NCI-H1930 (cell line): ENCODE measurements around the gene IMP3.

Experiments
- DNase-seq, 2 experiments: peaks; one replicate each; lab custom pipeline; 2025; lab: John Stamatoyannopoulos, UW

The IMP3 gene

DNA sequence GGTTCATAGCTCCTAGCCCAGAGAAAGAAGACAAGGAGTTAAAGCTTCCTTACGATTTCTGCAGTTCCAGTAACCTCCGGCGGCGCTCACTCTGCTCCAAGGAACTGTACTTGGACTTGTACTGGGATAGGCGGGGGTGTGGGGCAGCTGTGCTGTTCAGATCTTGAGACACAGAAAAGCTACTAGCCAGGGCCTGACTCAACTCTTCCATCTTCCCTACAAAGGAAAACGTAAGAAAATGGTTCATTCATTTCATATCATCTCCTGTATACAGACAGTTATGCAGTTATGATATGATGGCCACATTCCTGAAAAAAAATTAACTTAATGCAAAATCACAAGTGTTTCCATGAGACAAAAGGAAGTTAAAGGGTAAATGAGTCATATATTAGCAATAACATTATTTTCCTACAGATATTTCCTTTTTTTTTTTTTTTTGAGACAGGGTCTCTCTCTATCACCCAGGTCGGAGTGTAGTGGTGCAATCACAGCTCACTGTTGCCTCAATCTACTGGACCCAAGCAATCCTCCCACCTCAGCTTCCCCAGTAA, 19.1 kb downstream of the IMP3 start:
- DNase-seq: no peak

DNA sequence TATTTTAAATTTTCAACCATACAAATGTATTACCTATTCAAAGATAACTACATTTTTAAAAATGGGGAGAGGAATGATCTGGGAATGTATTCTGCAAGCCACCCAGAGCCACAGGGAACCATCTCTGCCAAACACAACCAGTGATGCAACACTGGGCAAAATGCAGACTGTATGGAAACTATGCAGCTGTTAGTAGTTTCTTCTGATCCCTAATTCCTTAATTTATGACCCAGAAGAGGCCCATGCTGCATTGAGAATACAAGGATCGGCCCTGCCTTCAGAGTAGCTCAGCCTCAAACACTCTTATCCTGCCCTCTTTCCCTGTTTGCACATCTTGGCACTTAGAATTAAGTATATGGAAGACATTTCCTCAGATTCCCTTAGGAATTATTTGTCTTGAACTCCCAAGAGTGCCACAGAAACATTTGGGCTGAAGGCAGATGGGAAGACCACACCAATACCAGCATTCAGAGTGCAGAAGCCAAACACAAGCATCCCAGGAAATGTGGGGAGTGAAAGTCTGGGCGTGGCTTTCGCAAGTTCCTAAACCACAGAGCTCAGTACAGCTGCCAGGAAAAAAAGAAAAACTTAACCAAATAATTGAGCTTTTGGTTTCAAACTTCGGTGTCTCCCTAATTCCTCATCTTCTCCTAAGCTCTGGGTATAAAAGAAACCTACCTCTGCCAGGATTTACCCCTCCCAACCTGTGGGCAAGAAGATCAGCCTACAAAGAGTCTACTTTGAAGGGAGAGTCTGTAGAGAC, 19.8 kb downstream of the IMP3 start:
- no peak for DNase-seq

- no peak for DNase-seq
These were observed 23.3 kb downstream of the IMP3 start for GRCh38 chr15:75616766-75617165.

DNA sequence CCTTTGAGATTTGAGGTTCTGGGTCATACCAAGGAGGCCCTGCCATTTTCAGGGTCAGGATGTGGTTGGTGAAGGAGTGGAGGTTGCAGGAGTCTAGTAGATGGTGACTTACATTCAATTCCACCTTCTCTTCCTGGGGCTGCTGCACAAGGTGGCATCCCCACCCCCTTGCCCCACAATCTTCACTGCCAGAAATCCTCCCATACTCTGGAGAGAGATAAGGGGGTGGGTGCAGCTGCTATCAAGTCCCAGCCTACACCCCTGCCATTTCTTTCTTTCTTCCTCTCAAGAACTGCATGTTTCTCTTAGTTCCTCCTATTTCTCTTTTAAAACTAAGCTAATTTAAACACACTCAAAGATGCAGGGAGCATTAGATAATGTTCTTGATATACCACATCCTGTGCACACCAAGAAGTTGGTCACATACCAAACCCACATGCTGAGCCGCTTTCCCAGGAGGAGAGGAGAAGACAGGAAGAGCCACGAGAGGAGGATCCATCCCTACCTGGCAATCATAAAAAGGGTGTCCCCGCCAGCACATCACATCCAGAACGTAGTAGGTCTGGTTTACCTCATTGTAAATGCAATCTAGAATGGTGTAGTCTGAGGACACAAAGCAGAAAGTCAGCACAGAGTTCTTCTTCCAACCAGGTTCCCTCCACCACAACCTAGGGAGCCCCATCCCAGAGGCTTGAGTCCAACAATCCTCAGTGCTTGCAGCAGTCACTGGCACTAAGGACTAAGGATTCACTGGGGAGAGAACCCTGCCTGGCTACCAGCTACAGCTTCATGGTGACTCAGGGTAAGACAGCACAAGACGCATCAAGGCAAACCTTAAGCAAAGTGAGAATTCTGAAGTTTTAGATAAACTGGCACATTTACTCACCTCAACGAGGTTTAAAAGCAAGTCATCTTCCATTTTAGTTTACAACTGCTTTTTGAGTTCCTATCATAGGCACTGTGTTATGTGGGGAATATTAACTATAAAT, 33.0 kb downstream of the IMP3 start:
- DNase-seq: no peak

GRCh38 chr15:75606026-75606425, 34.0 kb downstream of the IMP3 start:
- no peak for DNase-seq

DNA sequence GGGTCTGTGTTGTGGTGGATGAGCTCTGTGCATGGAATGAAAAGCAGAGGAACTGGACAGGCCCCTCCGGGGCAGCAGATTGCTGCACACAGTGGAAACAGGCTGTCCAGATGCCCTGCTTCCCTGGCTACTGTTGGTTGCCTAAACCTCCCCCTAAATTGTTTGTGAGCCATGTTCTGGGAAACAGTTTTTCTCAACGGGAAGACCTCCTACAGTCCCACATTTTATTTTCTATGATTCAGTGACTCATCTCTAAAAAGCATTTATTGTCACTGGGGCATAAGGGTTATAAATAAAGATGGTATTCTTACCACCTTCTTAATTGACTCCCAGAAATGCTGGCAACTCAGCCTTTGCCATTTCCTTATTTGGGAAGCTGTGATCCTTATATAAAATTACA, 40.6 kb downstream of the IMP3 start:
- DNase-seq: no peak

- no peak for DNase-seq
These were observed 41.7 kb downstream of the IMP3 start for GRCh38 chr15:75598361-75598760.

GRCh38 chr15:75597667-75598341, 42.2 kb downstream of the IMP3 start:
- DNase-seq: no peak

DNA sequence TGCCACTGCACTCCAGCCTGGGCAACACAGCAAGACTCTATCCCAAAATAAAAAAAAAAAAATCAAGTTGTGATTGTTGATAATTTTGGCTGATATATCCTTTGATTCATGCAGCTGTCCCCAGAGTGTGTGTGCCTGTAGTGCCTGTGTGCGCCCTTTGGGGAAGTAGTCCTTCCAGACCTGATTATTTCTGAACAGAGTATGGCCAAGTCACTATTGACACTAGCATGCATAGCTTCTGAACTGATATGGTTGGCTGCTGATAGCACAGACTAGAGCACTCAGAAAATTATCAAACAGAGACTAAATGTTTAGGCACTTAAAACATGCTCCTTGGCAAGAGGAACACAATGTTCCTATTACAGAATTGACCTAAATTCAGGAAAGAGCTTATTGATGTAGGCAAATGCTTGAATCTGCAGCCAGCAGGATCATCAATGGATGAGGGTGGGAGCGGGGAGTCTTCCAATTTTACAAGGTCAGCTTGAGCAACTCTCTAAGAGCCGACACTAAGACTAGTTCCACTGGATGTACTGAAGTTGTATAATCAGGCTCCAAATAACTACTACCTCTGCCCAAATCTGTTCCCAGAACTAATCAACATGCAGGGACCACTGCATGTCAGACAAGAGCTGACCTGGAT, 43.2 kb downstream of the IMP3 start:
- no peak for DNase-seq

DNA sequence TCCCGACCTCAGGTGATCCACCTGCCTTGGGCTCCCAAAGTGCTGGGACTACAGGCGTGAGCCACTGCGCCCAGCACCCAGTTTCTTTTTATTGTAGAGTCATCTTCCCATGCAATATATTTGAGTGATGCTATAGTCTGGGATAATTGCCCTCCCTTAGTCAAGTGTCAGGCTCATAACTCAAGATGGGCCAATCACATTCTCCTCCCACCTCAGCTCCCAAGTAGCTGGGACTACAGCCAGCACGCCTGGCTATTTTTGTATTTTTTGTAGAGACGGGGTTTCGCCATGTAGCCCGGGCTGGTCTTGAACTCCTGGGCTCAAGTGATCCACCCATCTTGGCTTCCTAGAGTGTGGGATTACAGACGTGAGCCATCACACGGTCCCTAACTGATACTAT, 45.7 kb downstream of the IMP3 start:
- DNase-seq: no peak

DNA sequence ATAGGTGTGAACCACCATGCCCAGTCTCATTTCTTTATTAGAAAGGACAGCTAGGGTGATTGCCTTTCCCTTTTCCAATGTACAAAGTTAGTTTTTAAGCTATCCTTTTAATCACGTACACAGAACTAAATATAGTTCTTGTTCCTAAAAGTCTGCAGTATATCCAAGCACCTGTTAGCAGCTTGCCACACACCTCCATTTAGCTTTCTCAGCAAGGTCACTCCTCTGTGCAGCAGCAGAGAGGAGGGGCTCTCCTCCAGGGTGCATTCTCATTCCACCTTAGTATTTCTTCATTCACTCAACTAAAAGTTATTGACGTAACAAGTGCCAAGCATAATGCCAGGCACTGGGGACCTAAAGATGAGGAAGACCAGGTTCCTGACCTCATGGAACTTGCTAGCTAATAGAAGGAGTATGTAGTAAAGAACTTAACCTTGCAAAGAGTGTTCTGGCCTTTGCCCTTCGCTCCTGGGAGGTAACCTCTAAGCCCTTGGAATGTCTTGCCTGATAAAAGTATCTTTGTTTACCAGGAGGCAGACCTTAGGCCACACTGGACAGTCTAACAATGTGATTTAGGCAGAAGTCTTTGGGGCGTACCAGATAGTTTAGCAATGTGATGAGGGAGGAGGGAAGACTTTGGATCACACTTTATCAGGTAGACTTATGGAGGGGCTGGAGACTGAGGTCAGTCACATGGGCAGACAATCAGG, 48.2 kb downstream of the IMP3 start:
- no peak for DNase-seq

- DNase-seq: no peak
These were observed 49.8 kb downstream of the IMP3 start for GRCh38 chr15:75590239-75590638.
